Psoas muscle (tissue), 8 donors: ENCODE data around the gene SLC17A7. TPM values are rescaled to one million over a fixed set of nuclear protein-coding genes. Genes with fewer than 3 reads are reported as not detected.

Source experiments
- ATAC-seq, 4 donors: fragments of 200-7000 bp; cut with Tn5 transposase; one replicate each; pipeline ENCODE4 v1.9.1; 2020; ENCODE audit warnings: moderate library complexity in 3 of 4, mild to moderate bottlenecking in 2 of 4
- DNase-seq, 2 donors: peaks; one replicate each; pipeline ENCODE4 v3.0.0-alpha.2; 2020
- H3K27ac ChIP-seq: fragments of 200-600 bp; one replicate; pipeline ENCODE4 v1.8.0; 2022
- H3K27me3 ChIP-seq, 3 donors: fragments of 200-600 bp in 1 of 3; one replicate each; pipeline versions ENCODE4 v1.6.1 to v1.8.0; 2013 to 2022; ENCODE audit warnings: low read length in 2 of 3, mild to moderate bottlenecking in 2 of 3, moderate library complexity in 1 of 3; ENCODE audit not compliant: insufficient read depth in 3 of 3
- H3K36me3 ChIP-seq, 2 donors: fragments of 200-600 bp in 1 of 2; one replicate each; pipeline versions ENCODE4 v1.6.1 to v1.8.0; 2013 to 2022; ENCODE audit warnings: low read depth in 1 of 2, mild to moderate bottlenecking in 1 of 2, moderate library complexity in 1 of 2; ENCODE audit not compliant: insufficient read depth in 1 of 2
- H3K4me1 ChIP-seq: fragments of 200-600 bp; one replicate; pipeline ENCODE4 v1.8.0; 2022
- H3K4me3 ChIP-seq: fragments of 200-600 bp; one replicate; pipeline ENCODE4 v1.8.0; 2022; ENCODE audit warnings: mild to moderate bottlenecking
- H3K9me3 ChIP-seq: fragments of 200-600 bp; one replicate; pipeline ENCODE4 v1.8.0; 2022
- CTCF ChIP-seq: fragments of 200-600 bp; IDR thresholded peaks from one replicate; pipeline ENCODE4 v1.8.0; 2022; ENCODE audit warnings: antibody characterized with exemption
- WGBS, 3 donors: extraction: QIAGEN DNeasy Blood & Tissue Kit; methylation state at CpG; one replicate each; pipeline versions ENCODE4 v1.1.6 to v1.1.7; 2013; 5-methylcytosine and 5-hydroxymethylcytosine counted together
- intact Hi-C, 2 donors: fragments of 100-400 bp; cut with DNase I; formaldehyde crosslinking; loops; one replicate each; pipeline versions ENCODE4 v1.11.0 to v1.14.2; 2022
- polyA plus RNA-seq, 3 donors: library from polyadenylated mRNA; stranded (reverse); fragments of 200-250 nt; gene quantifications; one replicate each; pipeline ENCODE4 v1.2.3, GENCODE V29; 2013
- total RNA-seq, 4 donors: library from RNA; stranded (reverse); fragmentation: NEBNext Ultra II Directional in 2 of 4; extraction: Animal tissue kit (Norgen Biotek cat#: 25700) in 2 of 4; gene quantifications; one replicate each; pipeline versions ENCODE4 v1.2.1 to v1.2.4, GENCODE V29; 2021 to 2023
- donor health status: healthy with polysubstance abuse.
- donor health status: DM: no; HTN: no; CAD: no; lungs with moderate emphysema.
- donor health status: Bipolar disorder and iron deficiency.
- donor health status: healthy.
- donor health status: DM: yes; HTN: yes; CAD: no.
- donor health status: DM: no; HTN: no; CAD: no.
- donor health status: DM: no; HTN: no; CAD: no.
- donor health status: DM: yes; HTN: yes; CAD: no.

The SLC17A7 gene
- total and polyA plus RNA-seq, 7 donors, result 0.42 to 1.8 (median 0.78) TPM

DNA sequence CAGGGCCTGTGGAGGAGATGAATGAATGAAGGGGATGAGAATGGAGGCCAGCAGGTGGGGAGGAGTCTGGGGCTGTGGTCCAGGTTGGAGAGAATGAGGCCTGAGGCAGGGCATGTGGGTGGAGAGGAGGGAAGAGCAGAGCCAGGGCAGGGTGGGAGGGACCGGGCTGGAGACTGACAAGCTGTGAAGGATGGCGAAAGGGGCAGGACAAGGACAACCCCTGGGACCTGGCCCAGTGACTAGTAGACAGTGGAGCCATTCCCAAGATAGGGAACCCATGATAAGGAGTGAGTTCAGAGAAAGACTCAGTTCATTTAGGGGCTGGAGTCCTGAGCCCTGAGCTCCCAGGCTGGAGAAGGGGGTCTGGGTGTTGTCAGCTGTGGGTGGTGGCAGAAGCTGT lies 21.1 kb downstream of the SLC17A7 start:
- H3K27me3 ChIP-seq, result peaks cover 0 to 92% (median 34%) of the 10 kb centered on the region in 3 donors
- TF ChIP-seq CTCF, result no peak
- ATAC-seq, result no peak
- intact Hi-C loops, result no loop called here
- H3K36me3 ChIP-seq, result no peaks in the 10 kb centered on the region
- no peak for DNase-seq
- no peak overlapping the region for H3K27ac ChIP-seq
- H3K4me3 ChIP-seq, result no peak overlapping the region
- no peaks in the 10 kb centered on the region for H3K9me3 ChIP-seq
- H3K4me1 ChIP-seq, result peaks cover 21% of the 10 kb centered on the region
- 76 to 90% (median 76%) methylated on average over 2 of the region's 2 CpGs for WGBS, 3 donors

DNA sequence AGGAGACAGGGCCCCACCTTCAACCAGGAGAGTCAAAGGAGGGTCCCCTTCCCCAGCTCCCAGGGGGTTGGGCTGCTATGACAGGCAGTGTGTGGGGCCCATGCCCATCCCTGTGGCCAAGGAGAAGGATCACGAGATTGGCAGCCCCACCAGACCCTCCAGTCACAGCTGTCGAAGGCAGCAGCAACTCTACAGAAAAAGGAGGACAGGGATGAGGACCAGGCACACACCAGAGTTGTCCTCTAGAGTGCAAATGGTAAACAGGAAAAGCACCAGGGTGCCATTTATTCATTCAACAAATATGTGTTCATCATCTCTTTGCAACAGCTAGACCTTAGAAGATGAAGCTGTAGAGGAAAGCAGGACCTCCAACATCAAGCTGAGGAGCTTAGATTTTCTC lies 22.2 kb downstream of the SLC17A7 start:
- no peaks in the 10 kb centered on the region for H3K36me3 ChIP-seq
- WGBS, 3 donors, result 53 to 73% (median 66%) methylated on average over 2 of the region's 2 CpGs
- intact Hi-C loops, result loop anchor here in 1 of 2 donors (2.0 kb wide), 1 partner anchor 24 kb away; no protein-coding TSS in a partner anchor
- no peak for TF ChIP-seq CTCF
- no peak for ATAC-seq
- DNase-seq, result no peak
- no peak overlapping the region for H3K27ac ChIP-seq
- H3K27me3 ChIP-seq, result peaks cover 0 to 82% (median 28%) of the 10 kb centered on the region in 3 donors
- H3K4me3 ChIP-seq, result no peak overlapping the region
- H3K4me1 ChIP-seq, result peaks cover 21% of the 10 kb centered on the region
- H3K9me3 ChIP-seq, result no peaks in the 10 kb centered on the region

GRCh38 chr19:49418511-49418910 lies 22.8 kb downstream of the SLC17A7 start:
- Histone ChIP-seq H3K27me3 (peaks cover 0 to 75% (median 25%) of the 10 kb centered on the region in 3 donors), H3K9me3 (no peaks in the 10 kb centered on the region), H3K4me1 (peaks cover 18% of the 10 kb centered on the region), H3K27ac (no peak overlapping the region), H3K36me3 (no peaks in the 10 kb centered on the region), H3K4me3 (no peak overlapping the region)
- 72 to 79% (median 75%) methylated on average over 5 of the region's 5 CpGs for WGBS, 3 donors
- intact Hi-C loops, result loop anchor here in 1 of 2 donors (2.0 kb wide), 1 partner anchor 24 kb away; no protein-coding TSS in a partner anchor
- no peak for TF ChIP-seq CTCF
- ATAC-seq (no peak), DNase-seq (no peak)

- H3K27me3 ChIP-seq, result peaks cover 0 to 61% (median 13%) of the 10 kb centered on the region in 3 donors
- no peak overlapping the region for H3K27ac ChIP-seq
- no peak overlapping the region for H3K4me3 ChIP-seq
- H3K9me3 ChIP-seq, result no peaks in the 10 kb centered on the region
- ATAC-seq (no peak), DNase-seq (no peak)
- 46 to 60% (median 48%) methylated on average over 5 to 7 of the region's 7 CpGs for WGBS, 3 donors
- H3K36me3 ChIP-seq, result no peaks in the 10 kb centered on the region
- peaks cover 9% of the 10 kb centered on the region for H3K4me1 ChIP-seq
- intact Hi-C loops, result no loop called here
- no peak for TF ChIP-seq CTCF
Observed at GRCh38 chr19:49417088-49417487, 24.2 kb downstream of the SLC17A7 start.

GRCh38 chr19:49415810-49416200 lies 25.5 kb downstream of the SLC17A7 start:
- intact Hi-C loops, result no loop called here
- Histone ChIP-seq H3K4me1 (peaks cover under 1% of the 10 kb centered on the region), H3K9me3 (no peaks in the 10 kb centered on the region), H3K4me3 (no peak overlapping the region), H3K27me3 (peaks cover 0 to 50% (median 8%) of the 10 kb centered on the region in 3 donors), H3K36me3 (no peaks in the 10 kb centered on the region), H3K27ac (no peak overlapping the region)
- DNase-seq, result no peak
- 71 to 75% (median 74%) methylated on average over 2 of the region's 2 CpGs for WGBS, 3 donors
- no peak for ATAC-seq
- TF ChIP-seq CTCF, result no peak
